Activated naive CD4-positive, alpha-beta T cell treated with anti-CD3 and anti-CD28 coated beads, Interleukin-2, amount 50 U/mL, for 72 hours (primary cell): Measurements from ENCODE around the gene MYOZ1. TPM values are rescaled to one million over a fixed set of nuclear protein-coding genes. Genes with fewer than 3 reads are reported as not detected.
"Not testable (repeated sequence)": the region's sequence is repeated elsewhere in the genome, so short reads cannot be mapped to it uniquely, and the experiment has no call there.

ENCODE experiments used
- ATAC-seq, 2 donors: fragments of 150-1000 bp; cut with Tn5 transposase; 2 replicates each; pipeline ENCODE4 v1.10.0; 2021; ENCODE audit warnings: mild to moderate bottlenecking in 2 of 2, moderate library complexity in 2 of 2
- DNase-seq, 2 donors: peaks; one replicate each; pipeline ENCODE4 v3.0.0; 2021 to 2022; ENCODE audit warnings: low spot score in 2 of 2
- H3K27ac Mint-ChIP-seq, 2 donors: one replicate each; pipeline ENCODE4 v1.8.0; 2022; ENCODE audit warnings: mild to moderate bottlenecking in 2 of 2, mixed read lengths in 2 of 2
- H3K36me3 Mint-ChIP-seq, 2 donors: one replicate each; pipeline ENCODE4 v1.8.0; 2022; ENCODE audit warnings: mixed read lengths in 2 of 2
- H3K9me3 Mint-ChIP-seq, 2 donors: one replicate each; pipeline ENCODE4 v1.8.0; 2022; ENCODE audit warnings: mixed read lengths in 2 of 2
- total RNA-seq, 2 donors: library from RNA; stranded (reverse); gene quantifications; one replicate each; pipeline ENCODE4 v1.2.3, GENCODE V29; 2022

The MYOZ1 gene
- total RNA-seq, 2 donors from 2014 or later, result not detected

GRCh38 chr10:73627300-73627699, 14.0 kb downstream of the MYOZ1 start:
- H3K9me3 Mint-ChIP-seq, result no peaks in the 10 kb centered on the region
- peak overlapping the region in 1 of 2 donors; percentile 96 for H3K27ac Mint-ChIP-seq

GRCh38 chr10:73625884-73626752, 15.2 kb downstream of the MYOZ1 start:
- Mint-ChIP-seq H3K9me3 (no peaks in the 10 kb centered on the region), H3K27ac (peak overlapping the region; percentile 96 to 98), H3K36me3 (peaks cover 7 to 10% of the 10 kb centered on the region in 2 donors)
- peak; percentile 88 to 93 for DNase-seq
- ATAC-seq, result peak; percentile 99

More at GRCh38 chr10:73627300-73627699, 14.0 kb downstream of the MYOZ1 start:
- peaks cover 7 to 10% of the 10 kb centered on the region in 2 donors for H3K36me3 Mint-ChIP-seq
- ATAC-seq, result no peak
- DNase-seq, result no peak

- Mint-ChIP-seq H3K27ac (peak overlapping the region; percentile 96 to 98), H3K36me3 (peaks cover 7 to 10% of the 10 kb centered on the region in 2 donors), H3K9me3 (no peaks in the 10 kb centered on the region)
- DNase-seq, result no peak
- peak; percentile 2 to 71 for ATAC-seq
Measured at GRCh38 chr10:73625004-73625883, 16.0 kb downstream of the MYOZ1 start.

DNA sequence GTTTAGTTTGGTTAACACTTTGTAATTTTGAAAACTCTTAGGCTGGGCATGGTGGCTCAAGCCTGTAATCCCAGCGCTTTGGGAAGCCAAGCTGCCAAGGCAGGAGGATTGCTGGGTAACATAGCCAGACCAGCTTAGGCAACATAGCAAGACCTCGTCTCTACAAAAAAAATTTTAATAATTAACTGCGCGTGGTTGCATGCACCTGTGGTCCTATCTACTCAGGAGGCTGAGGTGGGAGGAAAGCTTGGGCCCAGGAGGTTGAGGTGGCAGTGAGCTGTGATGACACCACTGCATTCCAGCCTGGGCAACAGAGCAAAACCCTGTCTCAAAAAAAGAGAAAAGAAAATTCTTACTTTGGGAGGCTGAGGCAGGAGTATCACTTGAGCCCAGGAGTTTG, 18.2 kb downstream of the MYOZ1 start:
- DNase-seq (no peak), ATAC-seq (no peak)
- no peak overlapping the region for H3K27ac Mint-ChIP-seq
- H3K36me3 Mint-ChIP-seq, result peaks cover 7 to 10% of the 10 kb centered on the region in 2 donors
- H3K9me3 Mint-ChIP-seq, result no peaks in the 10 kb centered on the region

- not testable (repeated sequence) for DNase-seq, H3K9me3 Mint-ChIP-seq, H3K27ac Mint-ChIP-seq, ATAC-seq, H3K36me3 Mint-ChIP-seq
Measured at GRCh38 chr10:73620974-73621373, 20.3 kb downstream of the MYOZ1 start.

DNA sequence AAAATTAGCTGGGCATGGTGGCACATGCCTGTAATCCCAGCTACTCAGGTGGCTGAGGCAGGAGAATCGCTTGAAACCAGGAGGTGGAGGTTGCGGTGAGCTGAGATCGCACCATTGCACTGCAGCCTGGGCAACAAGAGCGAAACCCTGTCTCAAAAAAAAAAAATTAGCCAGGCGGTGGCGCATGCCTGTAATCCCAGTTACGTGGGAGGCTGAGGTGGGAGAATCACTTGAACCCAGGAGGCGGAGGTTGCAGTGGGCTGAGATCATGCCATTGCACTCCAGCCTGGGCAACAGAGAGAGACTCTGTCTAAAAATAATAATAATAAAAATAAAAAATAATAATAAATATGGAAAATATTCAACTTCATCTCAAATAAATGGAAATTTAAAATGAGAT, 24.1 kb downstream of the MYOZ1 start:
- not testable (repeated sequence) for DNase-seq, ATAC-seq, H3K27ac Mint-ChIP-seq, H3K36me3 Mint-ChIP-seq, H3K9me3 Mint-ChIP-seq

- H3K36me3 Mint-ChIP-seq, result no peaks in the 10 kb centered on the region
- no peaks in the 10 kb centered on the region for H3K9me3 Mint-ChIP-seq
- H3K27ac Mint-ChIP-seq, result no peak overlapping the region
- ATAC-seq, result no peak
- no peak for DNase-seq
Measured at GRCh38 chr10:73614720-73615119, 26.6 kb downstream of the MYOZ1 start.

DNA sequence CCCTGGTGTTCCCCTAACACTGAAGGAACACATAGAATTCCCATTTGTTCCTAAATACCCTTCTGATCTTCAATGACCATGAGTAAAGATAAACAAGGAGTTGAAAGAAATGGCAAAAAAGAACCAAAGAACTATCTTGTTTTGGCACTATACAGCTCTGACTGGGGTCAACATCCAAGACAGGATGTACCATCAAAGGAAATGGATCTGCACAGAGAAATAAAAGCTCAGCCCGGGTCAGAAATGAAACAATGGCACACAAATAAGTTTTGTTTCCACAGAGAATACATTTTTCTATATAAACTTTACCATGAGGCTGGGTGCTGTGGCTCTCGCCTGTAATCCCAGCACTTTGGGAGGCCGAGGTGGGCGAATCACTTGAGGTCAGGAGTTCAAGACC, 32.2 kb downstream of the MYOZ1 start:
- no peak overlapping the region for H3K27ac Mint-ChIP-seq
- ATAC-seq (no peak), DNase-seq (no peak)
- no peaks in the 10 kb centered on the region for H3K9me3 Mint-ChIP-seq
- no peaks in the 10 kb centered on the region for H3K36me3 Mint-ChIP-seq

DNA sequence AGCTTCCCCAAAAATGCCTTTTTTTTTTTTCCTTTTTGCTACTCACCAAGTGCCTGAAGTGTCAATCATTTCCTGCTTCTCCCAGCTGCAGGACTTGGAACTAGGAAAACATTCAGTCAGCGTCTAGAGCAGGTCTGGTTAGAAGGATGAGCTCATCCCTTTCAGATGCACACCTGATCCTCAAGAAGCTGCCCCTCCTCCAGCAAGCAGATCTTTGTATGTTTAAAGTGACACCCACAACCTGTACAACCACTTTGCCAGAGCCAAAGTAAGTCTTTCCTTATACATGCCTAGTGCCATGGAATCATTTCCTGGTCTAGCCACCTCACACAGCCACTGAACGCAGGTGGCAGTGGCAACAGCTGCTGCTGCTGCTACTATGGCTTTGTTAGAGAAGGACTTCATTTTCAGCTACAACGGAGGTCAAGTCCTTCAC, 39.8 kb downstream of the MYOZ1 start:
- Mint-ChIP-seq H3K9me3 (no peaks in the 10 kb centered on the region), H3K36me3 (no peaks in the 10 kb centered on the region), H3K27ac (peak overlapping the region in 1 of 2 donors; percentile 9)
- DNase-seq, result no peak
- no peak for ATAC-seq

GRCh38 chr10:73597346-73597745, 43.9 kb downstream of the MYOZ1 start:
- no peak for ATAC-seq
- Mint-ChIP-seq H3K36me3 (no peaks in the 10 kb centered on the region), H3K9me3 (no peaks in the 10 kb centered on the region), H3K27ac (peak overlapping the region in 1 of 2 donors; percentile 33)
- no peak for DNase-seq

GRCh38 chr10:73593812-73594211, 47.5 kb downstream of the MYOZ1 start:
- DNase-seq (no peak), ATAC-seq (no peak)
- no peak overlapping the region for H3K27ac Mint-ChIP-seq
- H3K36me3 Mint-ChIP-seq, result no peaks in the 10 kb centered on the region
- H3K9me3 Mint-ChIP-seq, result no peaks in the 10 kb centered on the region

GRCh38 chr10:73593110-73593509, 48.2 kb downstream of the MYOZ1 start:
- ATAC-seq, result no peak
- H3K36me3 Mint-ChIP-seq, result no peaks in the 10 kb centered on the region
- H3K27ac Mint-ChIP-seq, result no peak overlapping the region
- no peaks in the 10 kb centered on the region for H3K9me3 Mint-ChIP-seq
- no peak for DNase-seq

- peak in 1 of 2 donors; percentile 54 for ATAC-seq
- Mint-ChIP-seq H3K27ac (peak overlapping the region in 1 of 2 donors; percentile 68), H3K9me3 (no peaks in the 10 kb centered on the region), H3K36me3 (no peaks in the 10 kb centered on the region)
- DNase-seq, result peak in 1 of 2 donors; percentile 13
Measured at GRCh38 chr10:73591935-73592699, 49.2 kb downstream of the MYOZ1 start.

GRCh38 chr10:73590881-73591799, 50.1 kb downstream of the MYOZ1 start, which contains the start of gene USP54:
USP54 (minus strand) TSS chr10:73591342; CDS start chr10:73575658, 15,684 bp downstream.
- ATAC-seq (peak; percentile 55 to 73), DNase-seq (no peak)
- H3K27ac Mint-ChIP-seq, result peak within 1 kb of the TSS; percentile 24 to 68
- H3K36me3 Mint-ChIP-seq, result no peaks in the 10 kb centered on the region
- no peaks in the 10 kb centered on the region for H3K9me3 Mint-ChIP-seq

- H3K36me3 Mint-ChIP-seq, result no peaks in the 10 kb centered on the region
- no peaks in the 10 kb centered on the region for H3K9me3 Mint-ChIP-seq
- H3K27ac Mint-ChIP-seq, result no peak overlapping the region
- ATAC-seq (no peak), DNase-seq (no peak)
Measured at GRCh38 chr10:73589563-73590126, 51.6 kb downstream of the MYOZ1 start.
